ENCODE measurements around the gene MYO7B. TPM values are rescaled to one million over a fixed set of nuclear protein-coding genes. Genes with fewer than 3 reads are reported as not detected.

The MYO7B gene
- total RNA-seq, 1 donor from 2014 or later: 0.04 TPM

DNA sequence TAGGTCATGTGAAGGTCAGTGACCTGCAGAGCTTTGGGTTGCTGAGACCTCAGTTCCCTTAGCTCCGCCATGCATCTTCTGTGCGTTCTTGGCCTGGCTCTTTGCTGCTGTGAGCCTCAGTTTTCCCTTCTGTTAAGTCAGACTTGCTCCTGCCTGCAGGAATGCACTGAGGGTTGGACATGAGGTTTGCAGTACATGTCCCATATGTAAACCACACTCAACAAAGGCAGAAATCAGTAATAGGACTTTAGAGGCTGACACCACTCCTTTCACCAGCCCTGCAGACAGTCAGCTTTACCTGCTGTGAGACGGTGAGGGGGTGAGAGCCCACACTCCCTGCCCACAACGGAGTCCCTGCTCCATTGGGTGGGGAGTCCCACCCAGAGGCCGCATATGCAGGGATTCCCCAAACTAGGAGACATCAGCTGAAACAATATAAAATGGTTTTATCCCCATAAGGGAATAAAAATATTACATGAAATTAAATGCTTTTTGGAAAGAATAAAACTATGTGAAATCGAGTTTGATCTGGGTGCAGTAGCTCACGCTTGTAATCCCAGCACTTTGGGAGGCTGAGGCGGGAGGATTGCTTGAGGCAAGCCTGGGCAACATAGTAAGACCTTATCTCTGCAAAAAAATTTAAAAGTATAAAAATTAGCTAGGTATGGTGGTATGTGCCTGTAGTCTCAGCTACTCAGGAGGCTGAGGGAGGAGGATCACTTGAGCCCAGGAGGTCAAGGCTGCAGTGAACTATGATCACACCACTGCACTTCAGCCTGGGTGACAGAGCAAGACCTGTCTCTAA is 55.1 kb downstream of the MYO7B start:
- no peak for ATAC-seq

DNA sequence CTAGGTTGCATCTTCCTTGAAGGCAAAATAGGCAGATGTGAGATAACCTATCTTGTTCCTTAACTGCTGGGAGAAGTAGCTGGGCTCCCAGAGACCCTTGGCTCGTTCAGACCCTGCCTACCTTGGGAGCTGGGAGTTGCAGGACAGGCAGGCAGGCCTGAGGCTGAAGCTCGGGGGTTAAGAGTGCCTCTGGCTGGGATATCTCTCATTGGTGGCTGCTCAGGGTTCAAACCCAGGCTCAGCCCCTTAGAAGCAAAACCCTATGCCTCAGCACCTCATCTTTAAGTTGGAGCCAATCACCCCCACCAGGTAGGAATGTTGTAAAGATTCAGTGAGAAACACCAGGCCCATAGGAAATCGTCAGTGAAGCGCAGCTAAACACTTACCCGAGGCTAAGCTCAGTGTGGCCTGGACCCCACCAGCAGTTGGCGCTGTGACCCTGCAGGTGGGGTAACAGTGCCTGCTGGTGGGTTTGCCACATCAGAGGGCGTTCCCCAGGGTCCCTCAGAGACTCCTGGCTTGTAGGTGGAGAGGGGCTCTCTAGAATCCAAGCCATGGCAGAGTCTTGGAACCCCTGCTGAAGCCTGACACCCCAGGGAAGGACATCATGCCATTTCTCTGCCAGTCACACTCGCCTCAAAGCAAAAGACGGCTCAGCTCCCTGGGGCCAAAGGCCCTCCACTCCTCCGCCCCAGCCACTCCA is 55.9 kb downstream of the MYO7B start:
- peak; percentile 71 for ATAC-seq

DNA sequence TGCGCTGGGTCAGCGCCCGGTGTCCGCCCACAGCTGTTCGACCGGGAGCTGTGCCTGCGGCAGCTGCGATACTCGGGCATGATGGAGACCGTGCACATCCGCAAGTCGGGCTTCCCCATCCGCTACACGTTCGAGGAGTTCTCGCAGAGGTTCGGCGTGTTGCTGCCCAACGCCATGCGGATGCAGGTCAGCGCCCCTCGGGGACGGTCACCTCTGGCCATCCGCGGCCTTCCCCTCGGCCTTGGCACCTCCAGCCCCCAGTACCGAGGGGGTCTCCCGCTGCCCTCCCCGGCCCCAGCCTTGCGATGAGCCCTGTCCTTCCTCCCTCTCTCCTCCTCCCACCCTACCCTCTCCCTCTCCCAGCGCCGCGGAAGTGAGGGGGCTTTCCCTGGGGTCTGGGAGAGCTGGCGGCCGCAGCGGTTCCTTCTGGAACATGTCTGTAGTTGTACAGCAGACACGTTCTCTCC is 57.3 kb downstream of the MYO7B start:
- ATAC-seq: peak; percentile 19

DNA sequence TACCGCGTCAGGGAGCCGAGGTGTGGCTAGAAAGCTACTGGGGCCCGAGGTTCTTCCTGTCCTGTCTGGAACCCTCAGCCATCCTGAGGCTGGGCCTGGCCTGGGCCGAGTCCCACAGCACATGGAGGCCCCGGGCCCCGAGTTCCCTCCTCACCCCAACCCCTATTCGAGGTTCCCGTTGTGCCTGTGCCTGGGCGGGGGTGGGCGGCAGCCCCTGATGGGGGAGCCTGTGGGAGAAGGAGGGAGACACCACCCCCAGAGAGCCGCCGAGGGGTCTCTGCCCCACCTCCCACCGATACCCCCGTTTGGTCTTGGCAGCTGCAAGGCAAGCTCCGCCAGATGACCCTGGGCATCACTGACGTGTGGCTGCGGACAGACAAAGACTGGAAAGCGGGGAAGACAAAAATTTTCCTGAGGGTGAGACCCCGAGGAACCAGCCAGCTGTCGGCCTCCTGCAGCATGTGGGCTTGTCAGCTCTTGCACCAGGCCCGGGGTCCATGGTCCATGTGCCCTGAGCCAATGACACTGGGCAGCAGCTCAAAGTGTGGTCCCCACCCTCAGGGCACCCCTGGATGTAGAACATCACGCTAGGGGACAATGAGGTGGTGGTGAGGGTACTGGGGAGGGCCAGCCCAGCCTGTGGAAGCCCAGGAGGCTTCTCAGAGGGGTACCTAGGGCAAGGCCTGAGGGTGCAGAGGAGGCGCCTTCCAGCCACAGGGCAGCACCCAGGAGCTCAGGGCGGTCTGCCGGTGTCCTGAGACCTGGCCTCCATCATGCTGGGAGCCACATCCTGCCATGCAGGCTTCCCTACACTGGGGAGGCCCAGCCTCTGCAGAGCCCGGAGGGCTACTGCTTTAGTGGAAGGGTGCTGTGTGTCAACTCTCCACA is 58.0 kb downstream of the MYO7B start:
- no peak for ATAC-seq

DNA sequence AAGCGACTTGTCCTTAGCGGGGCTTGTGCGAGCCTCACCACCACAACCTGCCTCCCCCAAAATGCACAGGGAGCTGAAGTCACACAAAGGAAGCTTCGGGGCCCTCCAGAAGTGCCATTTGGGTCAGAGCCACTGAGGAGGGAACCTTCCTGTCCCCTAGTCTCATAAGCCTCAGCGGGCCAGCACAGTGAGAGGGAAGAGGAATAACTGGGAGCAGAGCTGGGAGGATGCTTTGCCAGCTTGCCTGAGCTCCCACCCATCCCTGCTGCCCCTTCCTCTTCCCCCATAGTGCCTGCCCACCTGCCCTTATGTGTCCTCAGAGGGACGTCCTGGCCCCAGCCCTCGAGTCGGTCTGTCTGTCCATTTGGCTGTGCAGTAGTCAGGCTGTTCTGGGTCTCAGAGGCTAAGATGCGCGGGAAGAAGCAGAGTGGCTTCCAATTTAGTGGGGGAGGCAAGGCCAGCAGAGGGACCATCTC is 58.7 kb downstream of the MYO7B start:
- no peak for ATAC-seq

DNA sequence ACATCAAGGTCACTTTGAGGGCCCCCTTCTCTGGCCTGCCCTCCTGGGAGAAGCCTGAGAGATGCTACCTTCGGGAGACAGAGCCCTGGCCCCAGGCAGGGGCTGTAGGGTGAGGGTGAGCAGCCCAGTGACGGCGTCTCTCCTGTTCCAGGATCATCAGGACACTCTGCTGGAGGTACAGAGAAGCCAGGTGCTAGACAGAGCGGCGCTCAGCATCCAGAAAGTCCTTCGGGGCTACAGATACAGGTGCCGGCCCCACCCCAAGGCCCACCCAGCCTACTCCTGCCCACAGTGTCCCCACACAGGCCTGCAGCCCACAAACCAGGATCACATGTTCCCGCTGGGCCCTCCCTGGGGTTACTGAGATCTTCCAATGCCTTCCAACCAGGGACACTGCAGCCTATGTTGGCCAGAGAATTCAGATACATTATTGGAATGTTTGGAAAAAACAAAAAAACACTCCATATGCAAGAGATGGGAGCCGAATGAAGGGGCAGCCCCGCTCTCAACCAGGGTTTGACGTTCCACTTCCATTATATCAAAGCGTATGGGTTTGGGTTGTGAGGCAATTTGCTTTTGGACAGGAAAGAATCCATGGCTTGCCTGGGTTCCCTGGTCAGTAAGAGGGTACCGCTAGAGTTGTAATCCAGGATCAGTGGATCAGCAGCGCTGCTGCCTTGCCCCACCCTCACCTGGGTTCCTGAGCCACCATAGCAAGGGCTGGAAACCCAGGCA is 61.0 kb downstream of the MYO7B start:
- ATAC-seq: no peak

DNA sequence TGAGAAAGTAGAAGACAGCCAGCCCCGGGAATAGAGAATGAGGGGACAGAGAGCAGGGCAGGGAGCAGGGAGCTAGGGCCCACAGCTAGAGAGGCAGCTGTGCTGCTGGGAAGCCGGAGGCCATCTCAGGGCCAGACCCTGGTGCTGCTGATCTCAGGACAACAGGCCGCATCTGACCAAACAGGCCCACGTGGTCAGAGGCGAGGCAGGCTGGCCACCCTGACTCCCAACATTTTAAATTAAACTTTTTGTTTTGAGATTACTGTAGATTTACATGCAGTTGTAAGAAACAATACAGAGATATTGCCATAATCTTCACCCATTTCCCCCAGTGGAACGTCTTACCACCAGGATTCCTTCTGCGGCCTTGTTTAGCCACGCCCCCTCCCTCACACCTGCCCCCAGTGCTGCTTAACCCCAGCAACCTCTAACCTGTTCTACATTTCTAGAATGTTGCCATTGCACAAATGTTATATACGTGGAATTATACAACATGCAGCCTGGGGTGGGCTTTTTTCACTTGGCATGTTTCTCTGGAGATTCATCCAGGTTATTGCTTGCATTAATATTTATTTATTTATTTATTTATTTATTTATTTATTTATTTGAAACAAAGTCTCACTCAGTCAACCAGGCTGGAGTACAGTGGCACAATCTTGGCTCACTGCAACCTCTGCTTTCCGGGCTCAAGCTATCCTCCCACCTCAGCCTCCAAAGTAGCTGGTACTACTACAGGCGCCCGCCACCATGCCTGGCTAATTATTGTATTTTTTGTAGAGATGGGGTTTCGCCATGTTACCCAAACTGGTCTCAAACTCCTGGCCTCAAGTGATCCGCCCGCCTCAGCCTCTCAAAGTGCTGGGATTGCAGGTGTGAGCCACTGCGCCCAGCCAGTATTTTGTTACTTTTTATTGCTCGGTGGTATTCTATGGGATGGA is 61.8 kb downstream of the MYO7B start:
- no peak for ATAC-seq

DNA sequence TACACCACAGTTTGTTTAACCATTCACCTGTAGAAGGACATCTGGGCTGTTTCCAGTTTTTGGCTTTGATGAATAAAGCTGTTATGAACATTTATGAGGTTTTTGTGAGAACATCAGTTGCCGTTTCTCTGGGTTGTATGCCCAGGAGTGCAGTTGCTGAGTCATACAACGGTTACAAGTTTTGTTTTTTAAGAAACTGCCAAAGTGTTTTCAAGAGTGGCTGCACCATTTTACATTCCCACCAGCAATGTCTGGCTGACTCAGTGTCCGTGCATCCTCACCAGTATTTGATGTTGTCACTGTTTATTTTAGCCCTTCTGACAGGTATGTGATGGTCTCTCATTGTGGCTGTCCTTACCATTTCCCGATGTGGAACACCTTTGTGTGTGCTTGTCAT is 62.5 kb downstream of the MYO7B start:
- ATAC-seq: no peak

DNA sequence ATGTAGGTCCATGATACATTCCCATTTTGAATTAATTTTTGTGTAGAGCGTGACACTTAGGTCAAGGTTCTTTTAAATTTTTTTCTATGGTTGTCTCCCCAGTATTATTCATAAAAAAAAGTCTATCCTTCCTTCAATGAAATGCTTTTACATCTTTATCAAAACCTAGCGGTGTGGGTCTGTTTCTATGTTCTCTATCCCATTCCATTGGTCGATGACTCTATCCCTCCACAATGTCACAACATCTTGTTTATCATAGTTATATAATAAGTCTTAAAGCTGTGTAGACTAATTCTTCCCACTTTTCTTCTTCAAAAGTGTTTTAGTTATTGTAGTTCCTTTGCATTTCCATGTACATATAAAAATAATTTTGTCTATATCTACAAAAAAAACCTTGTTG is 63.2 kb downstream of the MYO7B start:
- no peak for ATAC-seq

DNA sequence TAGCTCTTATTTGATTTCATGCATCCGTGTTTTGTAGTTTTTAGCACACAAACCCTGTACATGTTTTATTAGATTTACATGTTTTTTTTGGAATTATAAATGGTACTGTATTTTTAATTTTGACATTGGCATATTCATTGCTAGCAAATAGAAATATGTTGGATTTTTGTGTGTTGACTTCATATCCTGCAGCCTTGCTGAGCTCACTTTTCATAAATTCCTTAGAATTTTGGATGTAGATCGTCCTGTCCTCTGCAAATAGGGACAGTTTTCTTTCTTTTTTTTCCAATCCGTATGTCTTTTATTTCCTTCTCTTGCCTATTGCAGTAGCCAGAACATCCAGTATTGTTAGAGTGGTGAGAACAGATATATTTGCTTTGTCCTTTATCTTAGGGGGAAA is 63.7 kb downstream of the MYO7B start:
- no peak for ATAC-seq

DNA sequence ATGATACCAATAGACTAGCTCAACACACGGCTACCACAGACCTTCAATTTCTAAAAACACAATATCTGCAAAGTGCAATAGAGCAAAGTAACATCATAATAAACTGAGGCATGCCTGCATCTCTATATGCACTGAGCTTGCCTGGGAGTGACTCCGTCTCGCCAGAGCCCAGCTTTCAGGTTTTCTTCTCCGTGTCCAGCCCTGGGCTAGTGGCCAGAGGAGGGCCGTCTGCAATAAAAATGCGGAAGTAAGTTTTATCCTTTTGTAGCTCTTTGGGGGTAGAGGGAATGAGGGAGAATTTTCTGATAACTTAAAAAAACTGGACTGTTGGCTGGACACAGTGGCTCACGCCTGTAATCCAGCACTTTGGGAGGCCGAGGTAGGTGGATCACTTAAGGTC is 69.5 kb downstream of the MYO7B start:
- no peak for ATAC-seq

DNA sequence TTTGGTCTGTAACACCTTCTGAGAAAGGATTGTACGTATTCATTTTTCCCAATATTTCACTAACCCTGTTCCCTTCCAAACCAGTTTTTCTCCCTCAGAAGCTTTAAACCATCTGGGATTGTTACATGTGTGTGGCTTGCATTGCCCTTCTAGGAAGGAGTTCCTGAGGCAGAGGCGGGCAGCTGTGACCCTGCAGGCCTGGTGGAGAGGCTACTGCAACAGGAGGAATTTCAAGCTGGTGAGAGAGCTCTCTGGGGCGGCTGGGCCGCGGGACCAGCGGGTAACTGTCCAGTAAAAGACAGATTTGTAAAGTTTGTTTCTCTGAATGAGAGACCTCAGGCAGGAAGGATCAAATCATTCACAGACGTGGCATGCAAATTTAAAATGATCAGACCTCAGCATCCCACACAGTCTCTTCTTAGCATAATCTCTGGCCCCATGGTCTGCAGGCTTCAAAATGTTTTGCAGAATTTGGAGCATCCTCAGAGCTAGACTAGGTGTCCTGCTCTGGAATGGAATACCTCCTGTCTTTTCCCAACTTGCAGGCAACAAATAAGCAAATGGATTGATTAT is 70.3 kb downstream of the MYO7B start:
- no peak for ATAC-seq

DNA sequence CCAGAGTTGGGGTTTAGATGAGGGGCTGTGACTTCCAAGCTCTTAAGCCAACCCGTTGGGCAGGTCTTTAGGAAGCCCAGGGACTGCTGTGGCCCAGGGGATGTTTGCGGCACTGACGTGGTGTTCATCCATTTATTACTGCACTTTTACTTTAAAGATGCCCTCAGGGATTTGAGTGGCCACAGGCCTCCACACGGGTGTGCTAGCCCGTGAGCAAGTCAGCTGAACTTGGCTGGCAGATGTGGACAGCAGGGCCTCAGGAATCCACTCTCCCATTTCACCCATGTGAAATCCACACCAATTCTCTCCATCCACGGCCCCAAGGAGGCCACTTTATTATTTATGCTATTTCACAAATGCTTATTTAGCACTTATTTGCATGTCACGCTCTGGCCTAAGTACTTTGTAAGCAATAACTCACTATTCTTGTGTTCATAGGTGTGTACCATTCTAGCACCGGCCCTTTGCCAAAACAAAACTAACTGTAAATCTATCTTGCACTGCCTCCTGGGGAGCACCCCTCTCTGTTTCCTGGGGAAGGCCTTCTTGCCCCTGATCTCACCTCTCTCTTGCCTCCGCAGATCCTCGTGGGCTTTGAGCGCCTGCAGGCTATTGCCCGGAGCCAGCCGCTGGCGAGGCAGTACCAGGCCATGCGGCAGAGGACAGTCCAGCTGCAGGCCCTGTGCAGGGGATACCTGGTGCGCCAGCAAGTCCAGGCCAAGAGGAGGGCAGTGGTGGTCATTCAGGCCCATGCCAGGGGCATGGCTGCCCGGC is 71.3 kb downstream of the MYO7B start:
- ATAC-seq: no peak

DNA sequence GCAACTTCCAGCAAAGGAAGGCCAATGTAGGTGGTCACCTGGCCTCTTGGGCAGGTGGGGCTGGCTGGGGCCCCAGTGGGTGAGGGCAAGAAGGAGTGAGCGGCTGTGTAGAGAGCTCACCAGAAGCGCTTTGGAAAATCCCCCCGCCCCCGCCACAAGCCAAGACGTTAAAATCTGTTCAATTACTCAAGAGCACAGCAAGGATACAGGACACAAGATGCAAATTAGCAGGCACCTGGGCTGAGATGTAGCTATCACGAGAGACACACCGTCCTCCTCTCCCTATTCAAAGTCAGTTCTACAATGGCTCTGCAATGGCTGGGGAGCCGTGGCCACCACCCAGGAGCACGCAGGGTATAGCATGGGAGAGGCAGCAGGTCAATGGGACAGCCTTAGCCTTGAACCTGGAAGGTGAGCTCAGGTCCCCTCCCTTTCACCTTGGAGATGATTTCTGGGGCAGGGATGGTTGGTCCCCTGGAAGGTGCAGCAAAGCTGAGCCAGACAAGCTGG is 72.0 kb downstream of the MYO7B start:
- no peak for ATAC-seq

DNA sequence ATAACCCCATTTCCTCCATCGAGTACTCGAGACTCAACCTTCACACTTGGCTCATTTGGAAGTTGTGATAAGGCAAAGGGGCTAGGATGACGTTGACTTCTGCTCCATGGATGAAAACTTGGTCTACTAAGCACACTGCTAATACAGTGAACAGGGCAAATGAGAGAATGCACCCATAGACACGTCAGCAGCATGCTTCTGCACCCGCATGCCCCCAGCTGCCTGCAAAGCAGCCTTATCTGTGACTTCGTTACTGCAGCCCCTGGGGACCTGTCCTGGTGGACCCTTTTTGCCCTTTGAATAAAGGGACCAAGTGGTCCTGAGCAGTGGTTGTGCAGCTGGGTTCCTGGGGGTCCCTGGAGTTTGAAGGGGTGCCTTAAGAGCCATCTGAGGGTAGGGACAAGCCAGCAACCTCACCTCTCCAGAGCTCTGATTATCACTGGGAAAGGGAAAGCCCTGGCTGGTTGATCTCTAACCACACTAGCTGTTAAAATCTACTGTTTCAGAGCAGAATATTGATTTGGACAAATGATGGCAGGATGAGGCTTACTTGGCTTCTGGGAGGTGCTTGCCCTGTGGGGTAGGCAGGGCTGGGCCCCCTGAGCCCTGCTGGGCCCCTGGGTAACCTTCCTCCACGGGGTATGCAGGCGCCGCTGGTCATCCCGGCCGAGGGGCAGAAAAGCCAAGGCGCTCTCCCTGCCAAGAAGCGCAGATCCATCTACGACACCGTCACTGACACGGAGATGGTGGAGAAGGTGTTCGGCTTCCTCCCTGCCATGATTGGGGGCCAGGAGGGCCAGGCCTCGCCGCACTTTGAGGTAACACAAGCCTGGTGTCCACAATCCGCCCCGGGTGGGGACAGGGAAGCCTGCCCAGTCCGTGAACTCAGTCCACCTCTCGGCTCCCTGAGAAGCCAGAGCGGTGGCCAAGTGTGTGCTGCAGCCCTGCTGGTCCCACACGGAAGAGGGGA is 72.9 kb downstream of the MYO7B start:
- ATAC-seq: no peak

DNA sequence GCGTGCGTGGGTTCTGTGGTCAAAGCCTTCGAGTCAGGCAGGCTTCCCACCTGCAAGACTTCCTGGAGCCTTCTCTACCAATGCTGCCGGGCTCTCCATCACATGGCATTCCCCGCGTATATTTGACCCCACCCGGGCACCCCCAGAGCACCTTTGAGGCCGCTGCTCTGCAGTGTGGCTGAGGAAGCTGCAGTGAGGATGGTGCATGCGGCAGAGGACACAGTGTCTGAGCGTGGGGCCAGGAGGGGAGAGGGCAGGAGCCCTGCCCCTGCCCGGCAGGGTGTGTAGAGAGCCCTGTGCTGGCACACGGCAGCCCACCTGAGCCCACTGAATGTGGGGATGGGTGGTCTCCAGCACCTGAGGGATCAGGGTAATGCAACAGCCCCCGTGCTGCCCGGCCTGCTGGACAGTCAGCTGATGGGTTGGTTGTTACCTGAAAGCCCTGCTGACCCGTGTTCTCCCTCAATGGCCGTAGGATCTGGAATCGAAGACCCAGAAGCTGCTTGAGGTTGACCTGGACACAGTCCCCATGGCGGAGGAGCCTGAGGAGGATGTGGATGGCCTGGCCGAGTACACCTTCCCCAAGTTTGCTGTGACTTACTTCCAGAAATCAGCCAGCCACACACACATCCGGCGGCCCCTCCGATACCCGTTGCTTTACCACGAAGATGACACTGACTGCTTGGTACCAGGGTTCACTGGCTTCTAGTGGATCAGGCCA is 73.7 kb downstream of the MYO7B start:
- no peak for ATAC-seq

DNA sequence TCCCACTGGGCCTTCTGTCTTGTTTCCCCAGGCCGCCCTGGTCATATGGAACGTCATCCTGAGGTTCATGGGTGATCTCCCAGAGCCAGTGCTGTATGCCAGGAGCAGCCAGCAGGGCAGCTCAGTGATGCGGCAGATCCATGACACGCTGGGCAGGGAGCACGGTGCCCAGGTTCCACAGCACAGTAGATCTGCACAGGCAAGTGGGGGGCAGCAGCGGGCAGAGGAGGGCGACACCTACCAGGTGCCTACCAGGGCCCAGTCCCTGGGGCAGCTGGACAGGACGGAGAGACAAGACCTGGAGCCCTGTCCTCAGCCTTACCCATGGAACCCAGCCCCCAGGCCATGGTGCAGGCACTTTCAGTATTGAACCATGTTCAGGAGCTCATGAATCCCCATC is 74.3 kb downstream of the MYO7B start:
- ATAC-seq: no peak

DNA sequence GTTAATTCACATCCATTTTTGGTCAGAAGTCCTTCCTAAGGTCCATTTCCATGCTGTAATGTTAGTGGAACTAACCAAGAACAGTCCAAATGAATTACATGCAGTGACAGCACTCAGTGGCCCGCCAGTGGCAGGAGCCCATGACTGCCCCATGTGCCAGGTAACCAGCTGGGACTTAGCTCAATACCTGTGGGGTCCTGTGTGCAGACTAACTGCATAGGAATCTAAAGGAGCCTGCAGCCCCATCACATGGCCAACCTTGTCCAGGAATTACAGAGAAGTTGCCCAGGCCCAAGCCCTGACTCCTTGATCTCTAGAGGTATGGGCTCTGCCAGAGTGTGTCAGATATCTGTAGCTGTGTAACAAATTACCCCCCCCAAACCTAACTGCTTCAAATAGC is 75.1 kb downstream of the MYO7B start:
- ATAC-seq: no peak
